ENCODE measurements around the gene ATP1A1.

ATP1A1 gene

DNA sequence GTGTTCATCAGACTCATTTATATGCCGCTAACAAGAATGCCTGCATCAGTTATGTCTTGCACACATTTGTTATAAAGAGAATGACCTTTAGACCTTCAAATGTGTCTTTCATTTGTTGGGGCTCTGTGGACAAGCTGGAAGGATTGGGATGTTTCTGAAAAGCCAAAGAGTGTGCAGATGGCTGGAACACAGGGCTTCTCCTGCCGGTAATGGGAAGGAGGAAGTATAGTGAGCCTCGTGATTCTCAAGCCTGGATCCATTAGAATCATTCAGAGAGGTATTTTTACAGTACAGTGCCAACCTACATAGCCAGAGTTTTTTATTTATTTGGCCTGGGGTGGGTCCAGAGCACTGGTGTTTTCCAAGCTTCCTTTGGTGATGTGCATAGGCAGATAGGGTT is 40.6 kb upstream of the ATP1A1 start:
- Histone ChIP-seq H3K4me1 (ENCODE audit: control insufficient read depth in 1 of 2, insufficient read depth in 2 of 2, low read length in 2 of 2) (peaks cover 0 to 12% of the 10 kb centered on the region in 2 donors), H3K27ac (ENCODE audit: low read length) (no peak overlapping the region), H3K27me3 (ENCODE audit: low read depth, low read length) (no peaks in the 10 kb centered on the region)

GRCh38 chr1:116333171-116334014 is 39.7 kb upstream of the ATP1A1 start:
- Histone ChIP-seq H3K27me3 (ENCODE audit: low read depth, low read length) (no peaks in the 10 kb centered on the region), H3K36me3 (ENCODE audit: control insufficient read depth in 1 of 2, insufficient read depth in 2 of 2, low read length in 2 of 2) (no peaks in the 10 kb centered on the region), H3K4me3 (ENCODE audit: low read depth in 1 of 2, low read length in 2 of 2) (no peak overlapping the region), H3K27ac (ENCODE audit: low read length) (no peak overlapping the region), H3K4me1 (ENCODE audit: control insufficient read depth in 1 of 2, insufficient read depth in 2 of 2, low read length in 2 of 2) (peaks cover 0 to 12% of the 10 kb centered on the region in 2 donors), H3K9me3 (ENCODE audit: control insufficient read depth in 1 of 2, low read length in 2 of 2) (no peaks in the 10 kb centered on the region)

More for the DNA sequence above, 40.6 kb upstream of the ATP1A1 start:
- no peaks in the 10 kb centered on the region for H3K36me3 ChIP-seq (ENCODE audit: control insufficient read depth in 1 of 2, insufficient read depth in 2 of 2, low read length in 2 of 2)
- no peaks in the 10 kb centered on the region for H3K9me3 ChIP-seq (ENCODE audit: control insufficient read depth in 1 of 2, low read length in 2 of 2)
- H3K4me3 ChIP-seq (ENCODE audit: low read depth in 1 of 2, low read length in 2 of 2), result no peak overlapping the region

GRCh38 chr1:116334015-116334547 is 39.0 kb upstream of the ATP1A1 start:
- Histone ChIP-seq H3K27ac (ENCODE audit: low read length) (no peak overlapping the region), H3K9me3 (ENCODE audit: control insufficient read depth in 1 of 2, low read length in 2 of 2) (no peaks in the 10 kb centered on the region), H3K4me3 (ENCODE audit: low read depth in 1 of 2, low read length in 2 of 2) (no peak overlapping the region), H3K4me1 (ENCODE audit: control insufficient read depth in 1 of 2, insufficient read depth in 2 of 2, low read length in 2 of 2) (peaks cover 0 to 12% of the 10 kb centered on the region in 2 donors), H3K27me3 (ENCODE audit: low read depth, low read length) (no peaks in the 10 kb centered on the region), H3K36me3 (ENCODE audit: control insufficient read depth in 1 of 2, insufficient read depth in 2 of 2, low read length in 2 of 2) (no peaks in the 10 kb centered on the region)

GRCh38 chr1:116334868-116335635 is 38.0 kb upstream of the ATP1A1 start:
- no peak overlapping the region for H3K27ac ChIP-seq (ENCODE audit: low read length)
- H3K27me3 ChIP-seq (ENCODE audit: low read depth, low read length), result no peaks in the 10 kb centered on the region
- H3K9me3 ChIP-seq (ENCODE audit: control insufficient read depth in 1 of 2, low read length in 2 of 2), result no peaks in the 10 kb centered on the region
- no peak overlapping the region for H3K4me3 ChIP-seq (ENCODE audit: low read depth in 1 of 2, low read length in 2 of 2)
- peaks cover 0 to 12% of the 10 kb centered on the region in 2 donors for H3K4me1 ChIP-seq (ENCODE audit: control insufficient read depth in 1 of 2, insufficient read depth in 2 of 2, low read length in 2 of 2)
- H3K36me3 ChIP-seq (ENCODE audit: control insufficient read depth in 1 of 2, insufficient read depth in 2 of 2, low read length in 2 of 2), result no peaks in the 10 kb centered on the region

DNA sequence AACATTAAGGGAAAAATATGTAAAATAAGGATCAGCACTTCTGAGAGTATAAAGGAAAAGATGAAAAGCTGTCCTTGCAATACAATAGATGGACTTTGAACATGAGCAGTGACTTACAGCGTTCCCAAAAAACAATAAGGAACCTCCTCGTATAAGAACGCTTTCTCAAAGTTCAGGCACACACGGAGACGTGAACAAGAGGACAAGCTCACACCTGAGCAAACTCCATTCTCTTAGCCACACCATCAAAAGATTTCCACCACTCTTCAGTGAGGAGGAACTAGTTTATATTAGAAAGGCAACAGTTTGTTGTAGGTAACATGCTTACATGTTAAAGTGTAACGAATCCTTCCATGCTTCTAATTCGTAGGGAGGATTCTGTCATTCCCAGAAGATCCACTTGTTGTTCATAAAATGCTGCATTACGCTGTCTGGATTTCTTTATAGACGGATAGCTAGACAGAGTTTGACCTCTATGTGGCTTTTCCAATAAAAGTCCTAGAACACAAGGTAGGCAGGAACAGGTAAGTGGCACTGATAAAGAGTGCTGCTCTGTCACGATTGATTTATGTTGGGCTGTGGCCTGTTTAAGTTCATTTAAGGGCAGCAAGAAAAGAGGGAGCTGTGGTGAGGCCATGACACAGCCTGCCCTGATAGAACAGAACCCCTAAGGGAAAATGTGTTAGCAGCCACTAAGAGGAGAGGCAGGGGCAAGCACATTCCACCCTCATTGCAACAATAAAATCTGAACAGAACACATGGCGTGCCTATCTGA is 37.0 kb upstream of the ATP1A1 start:
- H3K4me3 ChIP-seq (ENCODE audit: low read depth in 1 of 2, low read length in 2 of 2), result no peak overlapping the region

DNA sequence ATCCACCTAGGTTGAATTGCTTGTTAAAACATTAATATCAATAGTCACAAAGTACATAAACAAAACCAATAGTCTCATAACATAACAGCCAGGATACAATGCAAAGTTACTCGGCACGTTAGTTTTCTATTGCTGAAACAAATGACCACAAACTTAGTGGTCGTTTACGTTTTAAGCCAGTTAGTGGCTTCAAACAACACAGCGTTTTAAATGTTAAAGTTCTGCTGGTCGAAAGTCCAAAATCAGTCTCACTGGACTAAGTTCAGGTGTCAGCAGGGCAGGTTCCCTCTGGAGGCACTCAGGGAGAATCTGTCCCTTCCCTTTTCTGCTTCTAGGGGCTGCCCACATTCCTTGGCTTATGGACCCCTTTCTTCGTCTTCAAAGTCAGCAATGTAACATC is 35.6 kb upstream of the ATP1A1 start:
- peaks cover 0 to 12% of the 10 kb centered on the region in 2 donors for H3K4me1 ChIP-seq (ENCODE audit: control insufficient read depth in 1 of 2, insufficient read depth in 2 of 2, low read length in 2 of 2)
- H3K27ac ChIP-seq (ENCODE audit: low read length), result no peak overlapping the region
- no peak overlapping the region for H3K4me3 ChIP-seq (ENCODE audit: low read depth in 1 of 2, low read length in 2 of 2)
- H3K36me3 ChIP-seq (ENCODE audit: control insufficient read depth in 1 of 2, insufficient read depth in 2 of 2, low read length in 2 of 2), result no peaks in the 10 kb centered on the region
- no peaks in the 10 kb centered on the region for H3K27me3 ChIP-seq (ENCODE audit: low read depth, low read length)
- no peaks in the 10 kb centered on the region for H3K9me3 ChIP-seq (ENCODE audit: control insufficient read depth in 1 of 2, low read length in 2 of 2)

More for the DNA sequence above, 37.0 kb upstream of the ATP1A1 start:
- no peaks in the 10 kb centered on the region for H3K27me3 ChIP-seq (ENCODE audit: low read depth, low read length)
- H3K4me1 ChIP-seq (ENCODE audit: control insufficient read depth in 1 of 2, insufficient read depth in 2 of 2, low read length in 2 of 2), result peaks cover 0 to 12% of the 10 kb centered on the region in 2 donors
- H3K36me3 ChIP-seq (ENCODE audit: control insufficient read depth in 1 of 2, insufficient read depth in 2 of 2, low read length in 2 of 2), result no peaks in the 10 kb centered on the region
- H3K27ac ChIP-seq (ENCODE audit: low read length), result no peak overlapping the region
- H3K9me3 ChIP-seq (ENCODE audit: control insufficient read depth in 1 of 2, low read length in 2 of 2), result no peaks in the 10 kb centered on the region

- H3K27me3 ChIP-seq (ENCODE audit: low read depth, low read length), result no peaks in the 10 kb centered on the region
- H3K4me1 ChIP-seq (ENCODE audit: control insufficient read depth in 1 of 2, insufficient read depth in 2 of 2, low read length in 2 of 2), result peaks cover 0 to 12% of the 10 kb centered on the region in 2 donors
- no peaks in the 10 kb centered on the region for H3K36me3 ChIP-seq (ENCODE audit: control insufficient read depth in 1 of 2, insufficient read depth in 2 of 2, low read length in 2 of 2)
- H3K27ac ChIP-seq (ENCODE audit: low read length), result no peak overlapping the region
- H3K9me3 ChIP-seq (ENCODE audit: control insufficient read depth in 1 of 2, low read length in 2 of 2), result no peaks in the 10 kb centered on the region
- H3K4me3 ChIP-seq (ENCODE audit: low read depth in 1 of 2, low read length in 2 of 2), result no peak overlapping the region
Measured at GRCh38 chr1:116338400-116338799, 34.6 kb upstream of the ATP1A1 start.

- H3K27me3 ChIP-seq (ENCODE audit: low read depth, low read length), result no peaks in the 10 kb centered on the region
- H3K4me1 ChIP-seq (ENCODE audit: control insufficient read depth in 1 of 2, insufficient read depth in 2 of 2, low read length in 2 of 2), result no peaks in the 10 kb centered on the region
- no peaks in the 10 kb centered on the region for H3K9me3 ChIP-seq (ENCODE audit: control insufficient read depth in 1 of 2, low read length in 2 of 2)
- no peak overlapping the region for H3K27ac ChIP-seq (ENCODE audit: low read length)
- no peak overlapping the region for H3K4me3 ChIP-seq (ENCODE audit: low read depth in 1 of 2, low read length in 2 of 2)
- no peaks in the 10 kb centered on the region for H3K36me3 ChIP-seq (ENCODE audit: control insufficient read depth in 1 of 2, insufficient read depth in 2 of 2, low read length in 2 of 2)
Measured at GRCh38 chr1:116340506-116341231, 32.4 kb upstream of the ATP1A1 start.

DNA sequence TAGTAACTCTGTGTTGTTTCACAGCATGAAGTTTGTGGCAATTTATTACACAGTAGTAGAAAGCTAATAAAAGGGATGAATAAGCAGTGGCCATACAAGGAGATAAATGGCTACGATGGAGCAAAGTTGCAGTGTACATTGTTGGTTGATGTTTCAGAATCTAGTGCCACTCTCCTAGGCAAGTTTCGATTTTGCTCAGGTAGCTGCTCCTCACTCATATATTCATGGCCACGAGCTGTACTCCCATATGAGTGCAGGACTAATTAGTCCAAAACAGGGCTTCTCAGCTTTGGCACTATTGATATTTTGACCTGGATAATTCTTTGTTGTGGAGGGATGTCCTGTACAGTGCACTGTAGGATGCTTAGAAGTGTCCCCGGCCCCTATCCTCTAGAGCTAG is 30.0 kb upstream of the ATP1A1 start:
- no peak overlapping the region for H3K4me3 ChIP-seq (ENCODE audit: low read depth in 1 of 2, low read length in 2 of 2)
- no peaks in the 10 kb centered on the region for H3K36me3 ChIP-seq (ENCODE audit: control insufficient read depth in 1 of 2, insufficient read depth in 2 of 2, low read length in 2 of 2)
- no peaks in the 10 kb centered on the region for H3K27me3 ChIP-seq (ENCODE audit: low read depth, low read length)
- no peaks in the 10 kb centered on the region for H3K4me1 ChIP-seq (ENCODE audit: control insufficient read depth in 1 of 2, insufficient read depth in 2 of 2, low read length in 2 of 2)
- H3K9me3 ChIP-seq (ENCODE audit: control insufficient read depth in 1 of 2, low read length in 2 of 2), result no peaks in the 10 kb centered on the region
- no peak overlapping the region for H3K27ac ChIP-seq (ENCODE audit: low read length)

DNA sequence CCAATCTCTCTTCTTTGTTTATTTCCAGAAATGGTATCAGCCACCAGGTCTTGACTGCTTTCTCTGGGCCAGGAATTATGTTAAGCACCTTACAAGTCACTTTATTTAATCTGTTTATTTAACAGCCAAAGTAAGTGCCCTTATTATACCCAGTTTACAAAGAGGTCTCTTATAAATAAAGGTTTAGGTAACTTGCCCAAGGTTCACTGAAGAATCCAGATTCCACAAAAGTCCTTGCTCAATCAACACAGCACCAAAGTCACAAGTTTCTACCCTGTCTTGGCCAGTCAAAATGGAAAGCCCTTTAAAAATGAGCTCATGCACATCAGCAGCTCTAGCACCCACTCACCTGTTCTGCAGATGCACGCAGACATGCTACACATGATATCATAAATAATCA is 28.0 kb upstream of the ATP1A1 start:
- Histone ChIP-seq H3K36me3 (ENCODE audit: control insufficient read depth in 1 of 2, insufficient read depth in 2 of 2, low read length in 2 of 2) (no peaks in the 10 kb centered on the region), H3K9me3 (ENCODE audit: control insufficient read depth in 1 of 2, low read length in 2 of 2) (no peaks in the 10 kb centered on the region), H3K4me1 (ENCODE audit: control insufficient read depth in 1 of 2, insufficient read depth in 2 of 2, low read length in 2 of 2) (no peaks in the 10 kb centered on the region), H3K4me3 (ENCODE audit: low read depth in 1 of 2, low read length in 2 of 2) (no peak overlapping the region), H3K27ac (ENCODE audit: low read length) (no peak overlapping the region), H3K27me3 (ENCODE audit: low read depth, low read length) (no peaks in the 10 kb centered on the region)

Measured in muscle layer of duodenum (tissue), 2 donors.